Head of caudate nucleus (tissue), 42 donors: ENCODE measurements around the gene TRNP1.

Source experiments
- DNase-seq, 42 donors: peaks; one replicate each; pipeline versions ENCODE4 v3.0.0 to v3.0.0-alpha.2; 2020 to 2021; ENCODE audit warnings: mixed read lengths in 7 of 42
- intact Hi-C: fragments of 100-400 bp; cut with DNase I; formaldehyde crosslinking; loops from one replicate; pipeline ENCODE4 v1.15.0; 2022

TRNP1 gene

GRCh38 chr1:27047914-27048313 is 54.4 kb downstream of the TRNP1 start:
- intact Hi-C loops: loop anchor here (10.0 kb wide), 1 partner anchor 237 kb away; no protein-coding TSS in a partner anchor
- DNase-seq: no peak

- intact Hi-C loops: loop anchor here (10.0 kb wide), 1 partner anchor 236 kb away; no protein-coding TSS in a partner anchor
- DNase-seq: no peak
Observed at GRCh38 chr1:27049100-27049499, 55.6 kb downstream of the TRNP1 start.

GRCh38 chr1:27049607-27050006 is 56.1 kb downstream of the TRNP1 start:
- no peak for DNase-seq
- intact Hi-C loops: loop anchor here (10.0 kb wide), 1 partner anchor 235 kb away; no protein-coding TSS in a partner anchor
